ENCODE results near the gene PHACTR1.

PHACTR1 gene

GRCh38 chr6:12716298-12716916 is at the start of gene PHACTR1:
Gene PHACTR1 (plus strand): TSS chr6:12716767.
- TF ChIP-seq CTCF (IDR thresholded peaks at IDR 0.05; ENCODE audit: low read depth, low read length): no peak

GRCh38 chr6:12666886-12667285 is 49.7 kb upstream of the PHACTR1 start:
- no peak for TF ChIP-seq CTCF (IDR thresholded peaks at IDR 0.05; ENCODE audit: low read depth, low read length)
- no peak for DNase-seq (ENCODE audit: extremely low read depth, low read depth)

More at GRCh38 chr6:12716298-12716916, at the start of gene PHACTR1:
- no peak for DNase-seq (ENCODE audit: extremely low read depth, low read depth)

GRCh38 chr6:12675931-12676330 is 40.6 kb upstream of the PHACTR1 start:
- no peak for DNase-seq (ENCODE audit: extremely low read depth, low read depth)

GRCh38 chr6:12679341-12679740 is 37.2 kb upstream of the PHACTR1 start:
- no peak for DNase-seq (ENCODE audit: extremely low read depth, low read depth)
- no peak for TF ChIP-seq CTCF (IDR thresholded peaks at IDR 0.05; ENCODE audit: low read depth, low read length)

More at GRCh38 chr6:12675931-12676330, 40.6 kb upstream of the PHACTR1 start:
- TF ChIP-seq CTCF (IDR thresholded peaks at IDR 0.05; ENCODE audit: low read depth, low read length): no peak

- no peak for DNase-seq (ENCODE audit: extremely low read depth, low read depth)
- no peak for TF ChIP-seq CTCF (IDR thresholded peaks at IDR 0.05; ENCODE audit: low read depth, low read length)
Observed at GRCh38 chr6:12693122-12693521, 23.4 kb upstream of the PHACTR1 start.

GRCh38 chr6:12698298-12698697 is 18.3 kb upstream of the PHACTR1 start:
- no peak for DNase-seq (ENCODE audit: extremely low read depth, low read depth)
- TF ChIP-seq CTCF (IDR thresholded peaks at IDR 0.05; ENCODE audit: low read depth, low read length): no peak

GRCh38 chr6:12704946-12705345 is 11.6 kb upstream of the PHACTR1 start:
- no peak for TF ChIP-seq CTCF (IDR thresholded peaks at IDR 0.05; ENCODE audit: low read depth, low read length)

More at GRCh38 chr6:12704946-12705345, 11.6 kb upstream of the PHACTR1 start:
- no peak for DNase-seq (ENCODE audit: extremely low read depth, low read depth)
